Transverse colon (tissue), 3 donors: Measurements from ENCODE around the gene PRKG1.

Experiments used
- EP300 ChIP-seq: sonication (generic); formaldehyde crosslinking; IDR thresholded peaks from one replicate; pipeline ENCODE4 v1.6.1; 2017; ENCODE audit warnings: antibody characterized with exemption, low read depth
- POLR2A ChIP-seq: fragments of 450-650 bp; IDR thresholded peaks from one replicate; pipeline ENCODE4 v1.6.1; 2016; ENCODE audit warnings: antibody characterized with exemption, mild to moderate bottlenecking, moderate library complexity
- TF ChIP-seq, protein P1 (sequence below), 5 experiments: fragments of 200-600 bp in 3 of 5; fragments of 450-650 bp in 2 of 5; sonication (generic) in 3 of 5; IDR thresholded peaks; 1 replicate in 2 of 5; 2 replicates in 3 of 5; pipeline ENCODE4 v1.5.1; 2016 to 2017; ENCODE audit warnings: antibody characterized with exemption in 5 of 5, inconsistent platforms in 3 of 5, mild to moderate bottlenecking in 2 of 5, moderate library complexity in 1 of 5

GRCh38 chr10:51311228-51311627, 236.9 kb downstream of the PRKG1 start:
- TF ChIP-seq, protein P1, sequence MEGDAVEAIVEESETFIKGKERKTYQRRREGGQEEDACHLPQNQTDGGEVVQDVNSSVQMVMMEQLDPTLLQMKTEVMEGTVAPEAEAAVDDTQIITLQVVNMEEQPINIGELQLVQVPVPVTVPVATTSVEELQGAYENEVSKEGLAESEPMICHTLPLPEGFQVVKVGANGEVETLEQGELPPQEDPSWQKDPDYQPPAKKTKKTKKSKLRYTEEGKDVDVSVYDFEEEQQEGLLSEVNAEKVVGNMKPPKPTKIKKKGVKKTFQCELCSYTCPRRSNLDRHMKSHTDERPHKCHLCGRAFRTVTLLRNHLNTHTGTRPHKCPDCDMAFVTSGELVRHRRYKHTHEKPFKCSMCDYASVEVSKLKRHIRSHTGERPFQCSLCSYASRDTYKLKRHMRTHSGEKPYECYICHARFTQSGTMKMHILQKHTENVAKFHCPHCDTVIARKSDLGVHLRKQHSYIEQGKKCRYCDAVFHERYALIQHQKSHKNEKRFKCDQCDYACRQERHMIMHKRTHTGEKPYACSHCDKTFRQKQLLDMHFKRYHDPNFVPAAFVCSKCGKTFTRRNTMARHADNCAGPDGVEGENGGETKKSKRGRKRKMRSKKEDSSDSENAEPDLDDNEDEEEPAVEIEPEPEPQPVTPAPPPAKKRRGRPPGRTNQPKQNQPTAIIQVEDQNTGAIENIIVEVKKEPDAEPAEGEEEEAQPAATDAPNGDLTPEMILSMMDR (IDR thresholded peaks at IDR 0.05) = no peak
- TF ChIP-seq POLR2A = no peak
- TF ChIP-seq EP300 = no peak
